Stimulated activated memory B cell treated with anti-CD40 and anti-IgM and Interleukin-4, amounts not matched to agents 10 μg/mL and 1 μg/mL and 100 μg/mL, for 72 hours (primary cell): ENCODE data around the gene MPRIP.

Experiments
- ATAC-seq: fragments of 150-1000 bp; cut with Tn5 transposase; 2 replicates; pipeline ENCODE4 v1.10.0; 2021
- H3K27ac Mint-ChIP-seq: one replicate; pipeline ENCODE4 v1.8.0; 2022; ENCODE audit warnings: mild to moderate bottlenecking, mixed read lengths
- H3K27me3 Mint-ChIP-seq: one replicate; pipeline ENCODE4 v1.8.0; 2022; ENCODE audit warnings: mixed read lengths
- H3K36me3 Mint-ChIP-seq: one replicate; pipeline ENCODE4 v1.8.0; 2022; ENCODE audit warnings: mixed read lengths
- H3K4me1 Mint-ChIP-seq: one replicate; pipeline ENCODE4 v1.8.0; 2022; ENCODE audit warnings: mixed read lengths
- H3K4me3 Mint-ChIP-seq: one replicate; pipeline ENCODE4 v1.8.0; 2022; ENCODE audit warnings: mild to moderate bottlenecking, moderate library complexity, mixed read lengths
- H3K9me3 Mint-ChIP-seq: one replicate; pipeline ENCODE4 v1.8.0; 2022; ENCODE audit warnings: mixed read lengths

Gene MPRIP

GRCh38 chr17:17077861-17078732, 35.8 kb downstream of the MPRIP start:
- Mint-ChIP-seq H3K36me3 (peaks cover 60% of the 10 kb centered on the region), H3K4me1 (peaks cover 36% of the 10 kb centered on the region), H3K27me3 (no peaks in the 10 kb centered on the region), H3K9me3 (no peaks in the 10 kb centered on the region), H3K27ac (no peak overlapping the region), H3K4me3 (no peak overlapping the region)
- ATAC-seq = no peak

DNA sequence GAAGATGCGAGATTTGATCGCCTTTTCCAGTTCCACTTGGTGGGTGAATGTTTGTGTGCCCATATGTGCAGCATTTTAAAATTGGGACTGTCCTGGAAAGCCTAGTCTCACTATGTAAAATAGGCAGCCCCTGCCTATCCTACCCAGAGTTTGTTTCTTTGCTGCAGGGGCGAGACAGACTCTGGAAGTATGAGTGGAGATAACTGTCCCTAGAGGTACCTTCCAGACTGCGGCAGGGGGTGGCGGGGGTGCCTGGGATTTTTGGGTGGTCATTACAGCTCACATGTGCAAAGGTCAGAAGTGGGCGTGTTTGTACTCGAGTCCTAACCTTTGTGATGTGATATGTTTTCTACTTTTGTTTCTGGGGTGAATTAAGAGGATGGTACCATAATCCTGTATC, 36.6 kb downstream of the MPRIP start:
- Mint-ChIP-seq H3K36me3 (peaks cover 59% of the 10 kb centered on the region), H3K9me3 (no peaks in the 10 kb centered on the region), H3K27ac (no peak overlapping the region), H3K4me3 (no peak overlapping the region), H3K4me1 (peaks cover 29% of the 10 kb centered on the region), H3K27me3 (no peaks in the 10 kb centered on the region)
- no peak for ATAC-seq

GRCh38 chr17:17079336-17079735, 37.1 kb downstream of the MPRIP start:
- no peak for ATAC-seq
- Mint-ChIP-seq H3K4me1 (peaks cover 27% of the 10 kb centered on the region), H3K27ac (no peak overlapping the region), H3K4me3 (no peak overlapping the region), H3K9me3 (no peaks in the 10 kb centered on the region), H3K27me3 (no peaks in the 10 kb centered on the region), H3K36me3 (peaks cover 64% of the 10 kb centered on the region)

DNA sequence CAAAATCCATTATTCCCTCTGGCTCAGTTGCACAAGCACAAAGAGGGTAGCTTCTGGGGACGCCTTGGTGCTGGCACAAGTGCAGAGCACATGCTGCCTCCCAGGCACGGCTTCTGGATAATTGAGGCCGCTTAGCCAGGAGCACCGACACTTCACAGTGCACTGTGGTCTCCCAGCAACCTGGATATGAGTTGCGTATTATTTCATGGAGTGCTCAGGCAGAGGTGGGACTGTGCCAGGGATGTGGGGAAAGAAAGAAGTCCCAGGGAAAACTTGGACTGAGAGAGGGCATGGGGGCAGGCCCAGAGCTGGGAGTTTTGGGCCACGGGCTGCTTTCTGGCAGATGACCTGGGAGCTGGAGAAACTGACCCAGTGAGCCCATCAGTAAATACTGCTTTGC, 37.5 kb downstream of the MPRIP start:
- no peak for ATAC-seq
- H3K36me3 Mint-ChIP-seq = peaks cover 64% of the 10 kb centered on the region
- H3K4me1 Mint-ChIP-seq = peaks cover 27% of the 10 kb centered on the region

DNA sequence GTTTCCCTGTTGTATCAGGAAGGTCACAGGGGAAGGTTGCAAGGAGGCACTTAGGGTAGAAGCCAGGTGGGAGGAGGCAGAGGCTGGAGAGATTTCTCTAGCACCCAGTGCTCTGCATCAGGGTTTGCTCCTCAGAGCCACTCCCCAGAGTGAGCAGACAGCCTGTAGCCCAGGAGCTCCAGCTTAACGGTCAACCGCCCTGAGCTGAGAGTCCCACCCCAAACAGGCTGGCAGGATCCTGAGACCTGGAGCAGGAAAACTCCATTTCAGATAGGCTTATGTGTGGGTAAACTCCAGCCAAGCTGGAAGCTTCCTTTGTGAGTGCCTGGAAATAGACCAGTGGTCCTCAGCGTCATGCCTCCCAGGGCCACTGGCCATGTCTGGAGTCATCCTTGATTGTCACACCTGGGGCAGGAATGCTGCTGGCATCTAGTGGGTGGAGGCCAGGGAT, 37.9 kb downstream of the MPRIP start:
- H3K9me3 Mint-ChIP-seq = no peaks in the 10 kb centered on the region
- no peak overlapping the region for H3K27ac Mint-ChIP-seq
- ATAC-seq = no peak
- H3K4me3 Mint-ChIP-seq = no peak overlapping the region
- H3K36me3 Mint-ChIP-seq = peaks cover 64% of the 10 kb centered on the region
- H3K27me3 Mint-ChIP-seq = no peaks in the 10 kb centered on the region
- H3K4me1 Mint-ChIP-seq = peaks cover 27% of the 10 kb centered on the region

More for the DNA sequence above, 37.5 kb downstream of the MPRIP start:
- no peaks in the 10 kb centered on the region for H3K27me3 Mint-ChIP-seq
- H3K9me3 Mint-ChIP-seq = no peaks in the 10 kb centered on the region
- no peak overlapping the region for H3K4me3 Mint-ChIP-seq
- H3K27ac Mint-ChIP-seq = no peak overlapping the region

- peak overlapping the region; percentile 15 for H3K27ac Mint-ChIP-seq
- no peaks in the 10 kb centered on the region for H3K9me3 Mint-ChIP-seq
- no peaks in the 10 kb centered on the region for H3K27me3 Mint-ChIP-seq
- H3K4me1 Mint-ChIP-seq = peaks cover 22% of the 10 kb centered on the region
- no peak overlapping the region for H3K4me3 Mint-ChIP-seq
- no peak for ATAC-seq
- peaks cover 58% of the 10 kb centered on the region for H3K36me3 Mint-ChIP-seq
Measured at GRCh38 chr17:17080781-17081180, 38.5 kb downstream of the MPRIP start.

- peaks cover 25% of the 10 kb centered on the region for H3K4me1 Mint-ChIP-seq
- ATAC-seq = no peak
- peak overlapping the region; percentile 15 for H3K27ac Mint-ChIP-seq
- no peaks in the 10 kb centered on the region for H3K27me3 Mint-ChIP-seq
- H3K9me3 Mint-ChIP-seq = no peaks in the 10 kb centered on the region
- H3K36me3 Mint-ChIP-seq = peaks cover 58% of the 10 kb centered on the region
- H3K4me3 Mint-ChIP-seq = no peak overlapping the region
Measured at GRCh38 chr17:17081304-17081940, 39.2 kb downstream of the MPRIP start.

- H3K4me3 Mint-ChIP-seq = no peak overlapping the region
Measured at GRCh38 chr17:17082878-17083277, 40.6 kb downstream of the MPRIP start.

DNA sequence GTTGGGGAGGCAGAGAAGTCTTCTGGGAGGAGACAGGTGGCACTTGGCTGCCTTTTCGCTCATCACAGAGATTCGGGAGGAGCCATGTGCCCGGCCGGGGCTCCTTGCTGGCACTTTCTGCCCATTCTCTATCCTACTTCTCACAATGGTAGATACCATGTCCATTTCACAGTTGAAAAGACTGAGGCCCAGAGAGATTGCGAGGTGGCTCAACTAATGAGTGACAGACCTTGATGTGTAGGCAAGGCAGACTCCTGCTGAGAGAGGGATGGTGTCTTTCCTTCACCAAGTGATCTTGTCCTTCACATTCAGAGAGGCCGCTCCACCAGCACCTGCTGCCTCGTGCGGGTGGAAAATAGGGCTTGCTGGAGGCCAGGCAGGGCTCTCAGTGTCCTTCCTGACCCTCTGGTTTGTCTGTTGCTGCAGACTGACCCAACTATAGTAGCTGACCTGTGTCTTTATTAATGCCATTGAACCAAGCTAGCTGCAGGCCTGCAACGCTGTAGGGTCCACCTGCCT, 42.1 kb downstream of the MPRIP start:
- Mint-ChIP-seq H3K27ac (no peak overlapping the region), H3K4me1 (peaks cover 51% of the 10 kb centered on the region), H3K36me3 (peaks cover 56% of the 10 kb centered on the region), H3K4me3 (no peak overlapping the region), H3K27me3 (no peaks in the 10 kb centered on the region), H3K9me3 (no peaks in the 10 kb centered on the region)
- ATAC-seq = no peak

More at GRCh38 chr17:17082878-17083277, 40.6 kb downstream of the MPRIP start:
- Mint-ChIP-seq H3K27me3 (no peaks in the 10 kb centered on the region), H3K9me3 (no peaks in the 10 kb centered on the region), H3K27ac (no peak overlapping the region), H3K36me3 (peaks cover 60% of the 10 kb centered on the region), H3K4me1 (peaks cover 36% of the 10 kb centered on the region)
- no peak for ATAC-seq

- Mint-ChIP-seq H3K27ac (no peak overlapping the region), H3K36me3 (peaks cover 53% of the 10 kb centered on the region), H3K4me1 (peaks cover 49% of the 10 kb centered on the region)
Measured at GRCh38 chr17:17084941-17085340, 42.7 kb downstream of the MPRIP start.

DNA sequence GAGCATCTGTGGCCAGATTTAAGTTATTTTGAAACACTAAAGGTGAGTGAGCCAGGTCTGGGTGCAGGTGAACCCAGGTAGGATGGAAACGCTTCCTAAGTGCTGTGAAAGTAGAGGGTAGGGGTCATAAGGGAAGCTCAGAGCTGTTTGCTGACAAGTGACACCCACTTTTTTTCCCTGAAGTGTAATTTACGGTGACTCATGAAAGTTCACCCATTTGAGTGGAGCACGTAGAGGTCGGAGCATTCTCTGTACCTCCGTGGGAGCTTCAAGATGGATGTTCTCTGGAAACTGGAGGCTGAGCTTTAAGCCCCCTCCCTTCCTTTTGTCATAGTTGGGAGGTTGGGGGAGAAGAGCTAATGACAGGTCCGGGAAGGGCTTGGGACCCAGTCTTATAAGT, 44.3 kb downstream of the MPRIP start:
- H3K27ac Mint-ChIP-seq = no peak overlapping the region
- no peaks in the 10 kb centered on the region for H3K9me3 Mint-ChIP-seq
- no peak for ATAC-seq
- H3K27me3 Mint-ChIP-seq = no peaks in the 10 kb centered on the region
- peaks cover 50% of the 10 kb centered on the region for H3K36me3 Mint-ChIP-seq
- no peak overlapping the region for H3K4me3 Mint-ChIP-seq
- H3K4me1 Mint-ChIP-seq = peaks cover 42% of the 10 kb centered on the region

More at GRCh38 chr17:17084941-17085340, 42.7 kb downstream of the MPRIP start:
- Mint-ChIP-seq H3K9me3 (no peaks in the 10 kb centered on the region), H3K4me3 (no peak overlapping the region), H3K27me3 (no peaks in the 10 kb centered on the region)
- no peak for ATAC-seq

GRCh38 chr17:17087424-17088015, 45.3 kb downstream of the MPRIP start:
- no peak for ATAC-seq
- Mint-ChIP-seq H3K4me3 (no peak overlapping the region), H3K27ac (no peak overlapping the region), H3K4me1 (peaks cover 50% of the 10 kb centered on the region), H3K36me3 (peaks cover 55% of the 10 kb centered on the region), H3K27me3 (no peaks in the 10 kb centered on the region), H3K9me3 (no peaks in the 10 kb centered on the region)

- Mint-ChIP-seq H3K36me3 (peaks cover 50% of the 10 kb centered on the region), H3K4me3 (no peak overlapping the region), H3K4me1 (peaks cover 48% of the 10 kb centered on the region), H3K27me3 (no peaks in the 10 kb centered on the region), H3K27ac (no peak overlapping the region), H3K9me3 (no peaks in the 10 kb centered on the region)
- ATAC-seq = no peak
Measured at GRCh38 chr17:17088086-17088485, 45.8 kb downstream of the MPRIP start.

DNA sequence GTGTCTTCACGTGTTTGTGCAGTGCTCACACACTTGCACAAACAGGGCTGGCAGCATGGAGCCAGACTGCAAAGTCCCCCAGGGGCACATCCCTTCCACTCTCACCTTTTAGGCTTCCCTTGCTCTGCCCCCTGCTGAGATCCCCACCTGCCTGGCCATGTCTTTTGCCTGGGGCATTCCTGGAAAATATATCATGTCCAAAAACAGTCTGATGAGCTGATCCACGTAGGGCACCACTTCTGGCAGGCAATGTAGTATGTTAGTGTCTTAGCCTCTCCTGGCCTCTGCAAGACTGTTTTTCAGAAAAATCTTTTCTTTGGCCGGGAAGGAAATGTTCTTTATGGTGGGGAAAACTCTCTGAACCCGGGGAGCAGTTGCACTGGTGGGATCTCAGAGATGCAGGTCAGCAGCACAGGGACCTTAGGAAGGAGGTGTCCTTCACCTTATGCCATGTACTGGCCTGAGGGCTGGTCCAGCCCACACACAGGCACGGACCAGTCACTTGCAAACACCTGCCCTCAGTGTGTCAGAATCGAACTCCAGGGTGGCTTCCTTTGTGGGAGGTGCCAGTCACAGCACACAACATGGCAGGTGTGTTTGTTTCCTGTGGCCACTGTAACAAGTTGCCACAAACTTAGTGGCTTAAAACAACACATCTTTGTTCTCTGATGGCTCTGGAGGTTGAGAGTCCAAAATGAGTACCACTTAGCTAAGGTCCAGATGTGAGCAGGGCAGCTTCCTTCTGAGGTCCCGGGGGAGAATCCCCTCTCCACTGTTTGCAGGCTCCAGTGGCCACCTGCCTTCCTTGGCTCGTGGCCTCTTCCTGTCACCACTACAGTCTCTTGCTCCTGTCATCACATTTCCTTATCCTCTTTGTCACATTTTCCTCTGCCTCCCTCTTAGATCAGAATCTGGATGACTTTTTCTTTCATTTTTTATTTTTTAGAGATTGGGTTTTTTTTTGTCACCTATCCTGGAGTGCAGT, 46.6 kb downstream of the MPRIP start:
- H3K4me3 Mint-ChIP-seq = no peak overlapping the region
- H3K4me1 Mint-ChIP-seq = peaks cover 56% of the 10 kb centered on the region
- no peak overlapping the region for H3K27ac Mint-ChIP-seq
- ATAC-seq = no peak
- H3K36me3 Mint-ChIP-seq = peaks cover 48% of the 10 kb centered on the region
- no peaks in the 10 kb centered on the region for H3K9me3 Mint-ChIP-seq
- H3K27me3 Mint-ChIP-seq = no peaks in the 10 kb centered on the region
